GM18499 (cell line): ENCODE measurements around the gene IL23R.

Source experiments
- ATAC-seq: cut with Tn5 transposase; IDR thresholded peaks from one replicate; pipeline ENCODE4 v1.9.1; 2021; ENCODE audit warnings: moderate number of reproducible peaks; ENCODE audit not compliant: insufficient read depth, unreplicated experiment

The IL23R gene

DNA sequence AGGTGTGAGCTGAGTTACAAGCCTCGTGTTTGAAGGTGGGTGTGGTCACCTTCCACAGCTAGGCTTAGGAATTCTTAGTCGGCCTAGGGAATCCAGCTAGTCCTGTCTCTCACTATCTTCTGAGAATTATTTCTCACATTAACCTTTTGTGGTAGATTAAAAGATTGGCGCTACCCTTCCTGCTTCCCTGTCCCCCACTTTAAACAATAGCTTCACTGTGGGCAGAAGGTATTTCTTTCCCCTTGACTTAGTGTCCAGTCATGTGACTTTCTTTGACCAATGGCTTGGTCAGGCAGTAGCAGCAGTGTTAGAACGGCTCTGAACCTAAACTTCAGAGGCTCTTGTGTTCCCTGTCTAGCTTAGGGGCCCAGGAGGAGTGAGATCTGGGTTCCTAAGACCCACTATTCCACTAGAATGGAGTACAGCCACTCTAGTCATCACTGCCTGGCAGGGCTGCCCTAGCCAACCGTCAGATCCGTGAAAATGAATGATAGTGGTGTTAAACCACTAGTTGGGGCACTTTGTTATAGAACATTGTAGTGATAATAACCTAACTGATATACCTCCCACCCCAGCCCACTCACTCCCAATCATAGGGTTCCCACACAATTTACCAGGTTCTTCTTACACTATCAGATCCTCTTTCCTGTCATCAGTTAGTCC lies 17.6 kb upstream of the IL23R start:
- ATAC-seq: no peak

DNA sequence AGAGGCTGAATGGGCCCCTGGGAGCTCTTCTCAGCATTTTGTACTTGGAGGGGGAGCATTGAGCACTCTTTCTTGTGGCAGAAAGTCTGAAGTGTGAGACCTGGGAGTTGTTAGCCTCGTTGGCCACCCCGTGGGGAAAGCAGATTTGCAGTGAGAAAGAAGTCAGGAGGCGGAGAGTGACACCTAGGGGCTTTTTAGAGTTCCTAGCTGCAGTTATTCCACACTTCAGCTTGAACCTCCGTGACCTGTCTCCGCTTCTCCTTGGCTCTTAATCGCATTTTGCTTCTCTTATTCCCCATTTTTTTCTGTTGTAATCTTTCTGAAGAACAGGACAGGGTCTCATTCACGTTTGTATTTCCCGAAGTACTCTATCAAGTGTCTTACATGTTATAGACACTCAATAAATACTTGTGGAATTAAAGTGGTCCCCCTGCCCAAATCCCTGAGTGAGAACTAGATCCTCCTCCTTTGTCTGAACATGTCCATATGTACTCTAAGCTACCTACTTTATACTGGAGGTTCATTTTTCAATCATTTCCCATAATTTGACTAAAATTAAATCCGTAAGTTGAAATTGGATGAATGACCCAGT lies 17.0 kb upstream of the IL23R start:
- ATAC-seq: peak; percentile 88

DNA sequence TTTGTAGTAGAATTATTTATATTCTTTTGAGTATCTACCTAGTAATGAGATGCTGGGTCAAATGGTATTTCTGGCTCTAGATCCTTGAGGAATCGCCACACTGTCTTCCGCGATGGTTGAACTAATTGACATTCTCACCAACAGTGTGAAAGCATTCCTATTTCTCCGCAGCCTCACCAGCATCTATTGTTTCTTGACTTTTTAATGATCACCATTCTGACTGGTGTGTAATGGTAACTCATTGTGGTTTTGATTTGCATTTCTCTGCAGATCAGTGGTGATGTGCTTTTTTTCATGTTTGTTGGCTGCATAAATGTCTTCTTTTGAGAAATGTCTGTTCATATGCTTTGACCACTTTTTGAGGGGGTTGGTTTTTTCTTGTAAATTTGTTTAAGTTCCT lies 15.3 kb upstream of the IL23R start:
- ATAC-seq: no peak

DNA sequence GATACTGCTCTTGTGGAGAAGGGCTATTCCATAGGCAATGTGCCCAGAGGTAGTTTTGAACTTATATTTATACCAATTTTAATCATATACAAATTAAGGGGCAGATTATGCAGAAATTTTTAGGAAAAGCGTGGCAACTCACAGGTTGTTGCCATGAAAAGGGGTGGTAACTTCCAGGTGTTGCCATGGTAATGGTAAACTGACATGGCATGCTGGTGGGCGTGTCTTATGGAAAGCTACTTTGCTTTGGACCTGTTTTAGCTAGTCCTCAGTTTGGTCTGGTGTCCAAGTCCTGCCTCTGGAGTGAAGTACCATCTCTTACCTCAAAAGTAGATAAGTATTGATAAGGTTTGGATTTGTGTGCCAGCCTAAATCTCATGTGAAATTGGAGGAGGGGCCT lies 7.9 kb upstream of the IL23R start:
- ATAC-seq: no peak

DNA sequence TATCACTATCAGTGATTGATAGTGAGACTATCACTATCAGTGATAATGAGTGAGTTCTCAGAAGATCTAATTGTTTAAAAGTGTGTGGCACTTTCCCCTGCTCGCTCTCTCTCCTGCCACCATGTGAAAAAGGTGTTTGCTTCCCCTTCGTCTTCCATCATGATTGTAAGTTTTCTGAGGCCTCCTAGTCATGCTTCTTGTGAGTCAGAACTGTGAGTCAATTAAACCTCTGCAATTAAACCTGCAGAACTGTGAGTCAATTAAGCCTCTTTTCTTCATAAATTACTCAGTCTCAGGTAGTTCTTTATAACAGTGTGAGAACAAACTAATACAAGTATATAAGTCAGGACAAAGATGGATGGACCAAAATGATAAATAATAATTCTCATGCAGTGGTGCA lies 7.0 kb upstream of the IL23R start:
- no peak for ATAC-seq

DNA sequence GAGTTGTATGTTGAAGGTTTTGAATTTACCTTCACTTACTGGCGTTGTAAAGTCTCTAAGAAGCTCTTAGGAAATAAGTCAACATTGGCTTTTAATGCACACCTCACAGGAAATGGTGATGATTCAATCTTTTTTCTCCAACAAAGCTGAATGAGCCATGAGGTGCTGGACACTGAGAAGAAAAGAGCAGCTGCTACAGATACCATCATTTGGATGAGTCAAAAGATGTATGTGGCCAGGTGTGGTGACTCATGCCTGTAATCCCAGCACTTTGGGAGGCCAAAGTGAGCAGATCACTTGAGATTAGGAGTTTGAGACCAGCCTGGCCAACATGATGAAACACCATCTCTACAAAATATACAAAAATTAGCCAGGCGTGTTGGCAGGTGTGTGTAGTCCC lies 3.3 kb upstream of the IL23R start:
- ATAC-seq: peak; percentile 38

DNA sequence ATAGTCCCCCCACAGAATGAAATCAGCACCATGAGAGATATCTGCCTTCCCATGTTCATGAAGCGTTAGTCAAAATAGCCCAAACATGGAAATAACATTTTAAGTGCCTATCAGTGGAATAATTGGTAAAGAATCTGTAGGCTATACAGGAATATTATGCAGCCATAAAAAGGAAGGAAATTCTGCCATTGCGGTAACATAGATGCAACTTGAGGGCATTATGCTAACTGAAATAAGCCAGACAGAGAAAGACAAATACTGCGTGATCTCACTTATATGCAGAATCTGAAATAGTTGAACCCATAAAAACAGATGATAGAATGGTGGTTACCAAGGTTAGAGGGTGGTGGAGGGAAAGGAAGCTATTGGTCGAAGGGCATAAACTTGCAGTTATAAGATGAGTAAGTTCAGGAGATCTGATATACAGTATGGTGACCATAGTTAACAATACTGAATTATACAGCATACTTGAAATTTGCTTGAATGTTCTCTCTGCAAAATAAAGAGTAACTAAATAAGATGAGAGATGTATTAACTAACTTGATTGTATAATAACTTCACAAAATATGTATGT lies 699 bp upstream of the IL23R start:
- no peak for ATAC-seq

DNA sequence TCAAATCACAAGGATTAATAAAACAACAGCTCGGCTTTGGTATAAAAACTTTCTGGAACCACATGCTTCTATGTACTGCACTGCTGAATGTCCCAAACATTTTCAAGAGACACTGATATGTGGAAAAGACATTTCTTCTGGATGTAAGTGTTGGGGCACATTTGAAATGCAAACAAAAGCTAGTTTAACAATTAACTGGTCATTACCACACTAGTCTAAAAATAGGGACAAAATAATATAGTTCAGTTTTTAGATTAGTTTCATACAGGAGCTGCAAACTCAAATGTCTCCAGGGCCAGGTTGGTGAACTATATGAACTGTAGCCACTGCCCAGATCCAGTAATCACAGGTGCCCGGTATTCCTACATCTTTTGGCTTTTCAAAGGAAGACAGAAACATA lies 3.2 kb downstream of the IL23R start:
- ATAC-seq: no peak

DNA sequence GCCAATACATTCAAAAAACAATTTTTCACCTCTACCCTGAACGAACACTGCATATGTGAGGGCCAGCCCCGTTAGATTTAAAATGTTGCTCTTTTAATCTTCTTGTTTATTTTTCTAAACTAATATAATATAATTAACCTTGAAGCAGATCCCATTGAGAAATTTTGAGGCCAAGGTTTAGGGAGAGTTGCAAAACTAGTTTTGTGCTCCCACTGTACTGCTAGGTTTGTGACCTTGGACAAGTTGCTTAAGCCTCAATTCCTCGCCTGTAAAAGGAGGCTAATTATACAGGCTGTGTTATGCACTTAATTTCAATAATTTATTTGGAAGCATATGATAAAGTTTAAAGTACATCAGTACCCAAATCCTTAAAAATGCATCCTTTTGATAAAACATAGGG lies 3.7 kb downstream of the IL23R start:
- no peak for ATAC-seq

DNA sequence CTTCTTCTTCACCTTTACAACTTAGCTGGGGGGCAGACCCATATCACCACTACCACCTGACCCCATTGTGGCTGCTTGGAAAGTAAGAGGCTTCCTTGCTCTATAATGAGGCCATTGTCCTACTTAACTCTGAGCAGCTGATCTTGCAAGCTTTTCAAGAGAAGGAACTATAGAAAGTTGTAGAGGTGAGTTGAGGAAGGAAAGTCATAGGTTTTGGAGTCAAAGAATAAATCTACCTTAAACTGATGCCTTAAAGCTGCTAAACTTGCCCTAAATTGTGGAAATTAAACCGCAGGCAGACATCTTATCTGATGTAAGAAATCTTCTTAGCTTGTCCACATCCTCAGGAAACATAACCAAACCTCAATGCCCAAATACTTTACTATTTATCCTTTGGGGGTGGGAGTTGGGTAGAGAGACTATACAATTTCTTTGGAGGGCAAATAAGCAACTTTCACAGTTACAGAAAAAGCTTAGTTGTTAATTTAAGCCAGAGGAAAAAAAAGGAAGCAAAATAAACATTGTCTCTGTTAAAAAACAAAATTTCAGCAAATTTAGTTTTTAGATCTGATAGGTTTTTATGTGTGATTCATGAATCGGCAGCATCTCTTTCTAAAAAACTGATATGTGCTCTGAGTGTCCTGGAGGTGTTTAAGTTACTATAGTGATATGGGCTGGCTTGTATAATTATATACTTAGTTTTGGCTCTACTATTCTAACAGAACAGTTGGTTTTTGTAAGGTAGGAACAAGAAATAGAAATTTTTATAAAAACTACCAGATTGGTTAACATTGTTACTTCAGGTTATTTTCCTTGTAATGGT lies 4.7 kb downstream of the IL23R start:
- ATAC-seq: no peak

DNA sequence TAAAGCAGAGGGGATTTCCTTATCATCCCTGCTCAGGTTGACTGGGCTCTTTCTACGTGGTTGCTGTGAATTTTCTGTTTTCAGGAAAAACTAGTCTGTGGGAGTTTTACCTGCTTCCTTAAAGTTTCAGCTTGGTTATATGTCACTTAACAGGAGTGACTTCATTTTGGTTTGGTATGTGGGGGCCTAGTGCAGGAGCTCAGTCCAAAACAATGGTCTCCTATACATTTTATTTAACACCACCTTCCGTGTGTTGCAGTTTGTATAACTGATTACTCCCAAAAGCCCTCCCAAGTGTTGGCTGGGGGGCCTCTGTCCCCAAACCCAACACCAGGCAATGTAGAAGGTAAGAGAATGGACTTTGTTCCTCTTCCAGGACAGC lies 5.3 kb downstream of the IL23R start:
- ATAC-seq: no peak

DNA sequence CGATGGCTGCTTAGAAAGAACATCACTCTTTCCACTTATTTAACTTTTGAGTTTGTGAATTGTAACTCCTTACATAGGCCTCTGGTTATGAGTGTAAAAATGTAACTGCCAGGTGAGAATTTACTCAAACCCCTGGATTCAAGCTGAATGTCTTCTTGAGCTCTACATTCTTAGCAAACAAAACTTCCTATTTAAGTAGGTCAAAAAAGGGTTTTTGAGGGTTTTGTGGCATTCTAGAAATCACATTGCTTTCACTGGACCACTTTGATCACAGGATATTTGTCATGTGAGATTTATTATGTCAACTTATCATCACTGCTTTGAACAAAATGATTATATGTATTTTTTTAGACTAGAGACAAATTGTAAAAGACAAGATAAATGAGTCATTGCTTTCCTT lies 5.7 kb downstream of the IL23R start:
- ATAC-seq: no peak

DNA sequence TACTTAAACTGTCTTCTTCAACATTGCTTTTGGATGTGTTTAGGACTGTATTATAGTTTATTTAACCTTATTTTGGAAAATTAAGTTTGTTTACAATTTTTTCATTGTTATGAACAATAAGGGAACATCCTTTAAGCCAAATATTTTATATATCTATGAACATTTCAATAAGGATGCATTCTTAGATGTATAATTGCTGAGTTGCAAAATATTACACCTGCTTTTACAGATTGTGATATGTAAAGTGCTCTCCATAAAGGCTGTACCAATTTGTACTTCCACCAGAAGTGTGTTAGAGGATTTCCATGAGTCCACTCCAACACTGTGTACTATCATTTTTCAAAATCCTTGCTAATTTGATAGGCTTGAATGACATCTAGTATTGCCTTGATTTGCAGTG lies 7.7 kb downstream of the IL23R start:
- ATAC-seq: no peak

DNA sequence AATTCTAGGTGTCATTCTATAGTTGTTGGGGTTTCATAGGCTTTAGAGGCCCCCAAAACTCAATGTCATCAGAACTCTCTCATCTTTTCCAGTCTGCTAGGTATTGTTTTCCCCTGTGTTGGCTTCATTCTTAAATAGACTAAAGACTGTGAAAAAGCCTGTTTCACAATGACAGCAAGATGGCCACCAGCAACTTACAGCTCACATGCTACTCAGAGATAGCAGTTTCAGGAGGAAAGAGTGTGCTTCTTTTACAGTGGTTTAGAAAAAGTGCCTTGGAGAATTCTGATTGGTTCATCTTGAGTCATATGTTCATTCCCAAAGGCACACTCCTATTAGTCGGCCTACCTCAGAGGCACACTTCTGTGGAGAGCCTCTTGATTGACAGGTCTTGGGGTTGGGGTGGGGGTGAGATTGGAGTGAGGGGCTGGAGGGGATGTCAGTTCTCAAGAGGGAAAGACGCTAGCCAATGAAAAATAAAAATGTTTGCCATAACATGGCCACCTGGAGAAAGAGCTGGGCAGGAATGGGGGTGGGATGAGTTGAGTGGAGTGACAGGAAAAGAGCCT lies 8.5 kb downstream of the IL23R start:
- no peak for ATAC-seq

DNA sequence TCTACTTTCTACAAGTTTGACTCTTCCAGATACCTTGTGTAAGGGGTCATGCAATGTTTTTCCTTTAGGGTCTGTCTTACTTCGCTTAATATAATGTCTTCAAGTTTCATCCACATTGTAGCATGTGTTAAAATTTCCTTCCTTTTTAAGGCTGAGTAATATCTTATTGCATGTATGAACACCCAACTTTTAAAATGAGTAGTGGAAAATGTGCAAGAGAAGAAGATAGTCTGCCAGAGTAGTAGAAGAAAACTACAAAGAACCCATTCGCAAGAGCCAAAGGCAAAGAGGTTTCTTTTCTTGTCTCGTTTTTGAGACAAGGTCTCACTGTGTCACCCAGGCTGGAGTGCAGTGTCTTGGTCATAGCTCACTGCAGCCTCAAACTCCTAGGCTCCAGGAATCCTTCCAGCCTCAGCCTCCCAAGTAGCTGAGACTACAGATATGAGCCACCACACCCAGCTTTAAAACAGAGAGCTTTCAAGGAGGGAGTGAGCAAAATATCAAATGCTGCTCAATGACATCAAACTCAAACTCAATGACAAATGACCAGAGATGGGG lies 9.4 kb downstream of the IL23R start:
- ATAC-seq: no peak

DNA sequence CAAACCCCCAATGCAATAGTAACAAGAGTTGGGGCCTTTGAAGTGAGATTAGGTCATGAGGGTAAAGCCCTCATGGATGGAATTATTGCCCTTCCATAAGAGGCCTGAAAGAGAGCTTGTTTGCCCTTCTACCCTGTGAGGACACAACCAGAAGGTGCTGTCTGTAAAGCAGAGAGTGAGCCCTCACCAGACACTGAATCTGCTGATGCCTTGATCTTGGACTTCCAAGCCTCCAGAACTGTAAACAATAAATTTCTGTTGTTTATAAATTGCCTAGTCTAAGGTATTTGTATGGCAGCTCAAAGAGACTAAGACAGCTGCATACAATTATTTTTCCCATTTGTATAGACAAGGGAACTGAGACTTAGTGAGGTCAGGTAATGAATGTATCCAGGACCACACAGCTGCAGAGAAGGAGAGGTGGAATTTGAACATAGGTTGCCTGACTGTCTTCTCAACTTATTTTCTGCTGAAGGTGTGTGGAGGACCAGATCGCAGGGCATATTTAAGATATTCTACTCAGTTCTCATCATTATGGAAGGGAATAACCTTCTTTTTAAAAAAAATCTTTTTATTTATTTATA lies 18.7 kb downstream of the IL23R start:
- ATAC-seq: no peak

DNA sequence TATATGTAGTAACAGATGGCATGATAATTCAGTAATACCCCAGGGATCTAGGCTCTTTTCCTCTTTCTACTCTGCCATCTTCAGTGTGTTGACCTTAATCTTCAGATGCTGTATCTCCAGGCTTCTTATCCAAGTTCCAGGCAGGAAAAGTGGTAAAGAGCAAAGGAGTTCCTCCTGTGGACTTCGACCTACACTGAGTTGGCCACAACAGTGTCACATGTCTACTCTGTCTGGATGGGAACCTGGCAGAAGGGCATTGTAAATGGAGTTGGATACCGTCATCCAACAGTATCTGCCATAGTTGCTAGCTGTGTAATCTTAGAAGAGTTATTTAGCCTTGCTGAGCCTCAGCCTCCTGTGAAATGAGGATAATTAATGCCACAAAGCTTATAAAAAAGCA lies 21.9 kb downstream of the IL23R start:
- no peak for ATAC-seq

DNA sequence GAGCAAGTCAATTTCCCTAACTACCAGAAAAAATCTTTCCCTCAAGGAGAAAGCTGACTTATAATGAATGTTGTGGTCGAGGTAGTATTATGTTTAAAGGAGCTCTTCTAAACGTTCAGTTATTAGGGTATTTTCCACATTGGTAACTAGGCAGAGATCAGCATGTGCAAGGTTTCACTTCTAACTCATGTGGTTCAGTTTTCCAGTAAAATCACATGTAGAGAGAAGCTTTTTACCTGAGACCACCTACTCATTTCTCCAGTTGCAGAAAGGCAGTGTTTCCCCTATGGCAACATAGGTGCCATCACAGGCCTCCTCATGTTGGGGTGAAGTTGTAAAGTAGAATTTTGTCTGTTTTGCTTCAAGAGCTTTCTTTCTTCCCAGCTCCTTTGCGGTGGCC lies 23.7 kb downstream of the IL23R start:
- ATAC-seq: no peak

DNA sequence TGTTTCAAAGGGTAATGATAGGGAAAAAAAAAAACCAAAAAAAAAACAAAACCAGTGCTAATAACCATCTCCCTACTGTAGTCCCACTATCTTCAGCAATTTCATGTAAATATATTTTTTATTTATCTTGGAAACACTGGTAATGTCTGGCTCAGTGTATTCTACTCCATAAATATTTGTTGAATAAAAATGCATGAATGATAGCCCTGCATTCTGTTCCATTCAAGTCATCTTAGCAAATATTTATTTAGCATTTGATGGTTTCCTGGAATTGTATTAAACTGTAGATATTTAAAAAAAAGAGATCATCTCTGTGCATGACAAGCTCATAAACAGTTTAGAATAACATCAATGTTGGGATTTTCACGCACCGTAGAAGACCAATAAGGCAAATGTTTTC lies 24.2 kb downstream of the IL23R start:
- ATAC-seq: no peak

DNA sequence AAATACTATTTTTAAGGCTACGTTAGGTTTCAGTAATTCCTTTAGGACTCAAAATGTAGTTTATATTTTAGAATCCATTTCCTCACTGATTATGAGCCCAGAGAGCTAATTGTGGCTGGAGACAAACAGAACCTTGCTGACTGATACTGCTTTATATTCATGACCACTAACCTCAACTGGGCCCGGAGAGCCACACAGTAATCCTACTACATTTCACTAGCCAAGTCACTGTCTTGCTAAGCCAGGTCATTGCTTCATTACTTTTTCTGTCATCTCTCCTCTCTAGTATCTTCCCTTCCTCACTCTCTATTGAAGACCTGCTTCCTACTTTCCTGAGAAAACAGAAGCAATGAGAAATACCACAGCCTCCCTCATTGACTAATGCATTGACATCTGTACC lies 24.7 kb downstream of the IL23R start:
- no peak for ATAC-seq
